Fibroblast of lung (primary cell): ENCODE results near the gene SP110. TPM values are rescaled to one million over a fixed set of nuclear protein-coding genes. Genes with fewer than 3 reads are reported as not detected.

ENCODE experiments used
- DNase-seq, 2 donors: peaks; one replicate each; pipeline versions ENCODE4 v3.0.0 to v3.0.0-alpha.2; 2010; ENCODE audit warnings: low read depth in 2 of 2
- H2AFZ ChIP-seq: 2 replicates; pipeline ENCODE4 v1.5.1; 2012; ENCODE audit warnings: low read length, control low read depth, inconsistent platforms
- H3K27ac ChIP-seq: 2 replicates; pipeline ENCODE4 v1.5.1; 2011; ENCODE audit warnings: low read length, control low read depth; ENCODE audit not compliant: insufficient read depth
- H3K27me3 ChIP-seq: 2 replicates; pipeline ENCODE4 v1.5.1; 2011; ENCODE audit warnings: mild to moderate bottlenecking, low read length; ENCODE audit not compliant: control insufficient read depth, insufficient read depth
- H3K36me3 ChIP-seq: 2 replicates; pipeline ENCODE4 v1.5.1; 2011; ENCODE audit warnings: low read length; ENCODE audit not compliant: control insufficient read depth, insufficient read depth
- H3K4me1 ChIP-seq: 2 replicates; pipeline ENCODE4 v1.5.1; 2011; ENCODE audit warnings: low read length; ENCODE audit not compliant: control insufficient read depth, insufficient read depth; ENCODE audit errors: extremely low read depth
- H3K4me2 ChIP-seq: 2 replicates; pipeline ENCODE4 v1.5.1; 2011; ENCODE audit warnings: low read length, control low read depth; ENCODE audit not compliant: insufficient read depth; ENCODE audit errors: extremely low read depth
- H3K4me3 ChIP-seq, 4 experiments: fragments of 200-600 bp in 1 of 4; sonication (generic) in 1 of 4; replicated peaks in 1 of 4; 2 replicates each; pipeline ENCODE4 v1.5.1; 2011 to 2016; ENCODE audit warnings: low read length in 4 of 4, low read depth in 3 of 4, mild to moderate bottlenecking in 3 of 4, control low read depth in 2 of 4, inconsistent platforms in 1 of 4, mixed read lengths in 1 of 4; ENCODE audit not compliant: insufficient read depth in 1 of 4; ENCODE audit errors: control extremely low read depth in 1 of 4
- H3K79me2 ChIP-seq: 2 replicates; pipeline ENCODE4 v1.5.1; 2012; ENCODE audit warnings: mild to moderate bottlenecking, low read length, inconsistent platforms; ENCODE audit not compliant: control insufficient read depth, insufficient read depth
- H3K9ac ChIP-seq: 2 replicates; pipeline ENCODE4 v1.5.1; 2011; ENCODE audit warnings: mild to moderate bottlenecking, low read length, control low read depth; ENCODE audit not compliant: insufficient read depth
- H3K9me3 ChIP-seq: 2 replicates; pipeline ENCODE4 v1.5.1; 2012; ENCODE audit warnings: low read depth, low read length; ENCODE audit not compliant: control insufficient read depth, insufficient read depth
- H4K20me1 ChIP-seq: 2 replicates; pipeline ENCODE4 v1.5.1; 2011; ENCODE audit warnings: low read length; ENCODE audit not compliant: control insufficient read depth, insufficient read depth; ENCODE audit errors: extremely low read depth
- CTCF ChIP-seq, 2 donors: IDR thresholded peaks in 1 of 2; conservative IDR thresholded peaks in 1 of 2; 1 replicate in 1 of 2; 2 replicates in 1 of 2; pipeline ENCODE4 v1.5.1; 2011 to 2012; ENCODE audit warnings: low read length in 2 of 2, control low read depth in 1 of 2, inconsistent platforms in 1 of 2, low read depth in 1 of 2, mild to moderate bottlenecking in 1 of 2
- EZH2 ChIP-seq: IDR thresholded peaks from 2 replicates; pipeline ENCODE4 v1.5.1; 2012; ENCODE audit warnings: low read length, control low read depth, mild to moderate bottlenecking; ENCODE audit errors: missing control alignments
- polyA plus RNA-seq, 2 donors: library from polyadenylated mRNA; depleted of rRNA in 1 of 2; stranded (reverse) in 1 of 2; unstranded in 1 of 2; fragments of >200 nt; gene quantifications; 2 replicates each; pipeline ENCODE4 v1.2.1, GENCODE V29; 2011 to 2012; ENCODE audit warnings: missing spikeins in 1 of 2
- total RNA-seq: library from RNA; depleted of rRNA; stranded (reverse); fragments of >200 nt; gene quantifications from 2 replicates; pipeline ENCODE4 v1.2.1, GENCODE V29; 2014

SP110 gene
- total and polyA plus RNA-seq, 2 donors (not counting 1 experiment from before 2014, with no cell fraction given), result 9.2 to 12.7 TPM

- H2AFZ ChIP-seq, result no peak overlapping the region
- H3K9me3 ChIP-seq, result no peaks in the 10 kb centered on the region
- TF ChIP-seq EZH2 (no peak), CTCF (conservative IDR thresholded peaks at IDR 0.05 in 1 of 2, IDR thresholded peaks at IDR 0.05 in 1 of 2; ENCODE audit: low read depth in 1 of 2, low read length in 2 of 2) (no peak)
- no peaks in the 10 kb centered on the region for H3K79me2 ChIP-seq
- no peak overlapping the region for H3K9ac ChIP-seq
- no peaks in the 10 kb centered on the region for H4K20me1 ChIP-seq
- no peak overlapping the region for H3K4me3 ChIP-seq
- no peaks in the 10 kb centered on the region for H3K4me1 ChIP-seq
- H3K4me2 ChIP-seq, result no peak overlapping the region
- DNase-seq, result no peak
- H3K27me3 ChIP-seq, result no peaks in the 10 kb centered on the region
- H3K27ac ChIP-seq, result no peak overlapping the region
- no peaks in the 10 kb centered on the region for H3K36me3 ChIP-seq
Measured at GRCh38 chr2:230170532-230170931, 49.3 kb downstream of the SP110 start.

GRCh38 chr2:230166557-230167170, 53.1 kb downstream of the SP110 start:
- H3K4me2 ChIP-seq, result no peak overlapping the region
- H3K79me2 ChIP-seq, result no peaks in the 10 kb centered on the region
- no peak overlapping the region for H3K9ac ChIP-seq
- no peaks in the 10 kb centered on the region for H3K9me3 ChIP-seq
- no peaks in the 10 kb centered on the region for H3K36me3 ChIP-seq
- no peak overlapping the region for H3K4me3 ChIP-seq
- H4K20me1 ChIP-seq, result no peaks in the 10 kb centered on the region
- no peaks in the 10 kb centered on the region for H3K27me3 ChIP-seq
- DNase-seq, result no peak
- H3K4me1 ChIP-seq, result no peaks in the 10 kb centered on the region
- TF ChIP-seq CTCF (conservative IDR thresholded peaks at IDR 0.05 in 1 of 2, IDR thresholded peaks at IDR 0.05 in 1 of 2; ENCODE audit: low read depth in 1 of 2, low read length in 2 of 2), result no peak
- TF ChIP-seq EZH2, result no peak
- H2AFZ ChIP-seq, result no peak overlapping the region
- no peak overlapping the region for H3K27ac ChIP-seq

GRCh38 chr2:230164139-230164538, 55.6 kb downstream of the SP110 start:
- no peak overlapping the region for H3K4me3 ChIP-seq
- H3K36me3 ChIP-seq, result no peaks in the 10 kb centered on the region
- H3K9ac ChIP-seq, result no peak overlapping the region
- H3K27ac ChIP-seq, result no peak overlapping the region
- no peaks in the 10 kb centered on the region for H3K4me1 ChIP-seq
- H3K79me2 ChIP-seq, result no peaks in the 10 kb centered on the region
- TF ChIP-seq EZH2 (no peak), CTCF (conservative IDR thresholded peaks at IDR 0.05 in 1 of 2, IDR thresholded peaks at IDR 0.05 in 1 of 2; ENCODE audit: low read depth in 1 of 2, low read length in 2 of 2) (no peak)
- no peak overlapping the region for H3K4me2 ChIP-seq
- no peaks in the 10 kb centered on the region for H4K20me1 ChIP-seq
- H2AFZ ChIP-seq, result no peak overlapping the region
- H3K9me3 ChIP-seq, result no peaks in the 10 kb centered on the region
- H3K27me3 ChIP-seq, result no peaks in the 10 kb centered on the region
- DNase-seq, result no peak
